ENCODE data around the gene BCL2L15.

- TF ChIP-seq CTCF (IDR thresholded peaks at IDR 0.05; ENCODE audit: low read length): no peak
- TF ChIP-seq EZH2 (optimal IDR thresholded peaks at IDR 0.05; ENCODE audit: low read depth, low read length): no peak
- no peak for TF ChIP-seq EZH2phosphoT487 (IDR thresholded peaks at IDR 0.05; ENCODE audit: low read length)
Measured at GRCh38 chr1:113905435-113905861, 18.1 kb upstream of the BCL2L15 start.

Data from MM.1S (cell line).